ENCODE data around the gene BRSK2.
"Not testable (repeated sequence)": the region's sequence is repeated elsewhere in the genome, so short reads cannot be mapped to it uniquely, and the experiment has no call there.

Gene BRSK2

GRCh38 chr11:1354125-1354938 lies 35.4 kb upstream of the BRSK2 start:
- no peak for DNase-seq

DNA sequence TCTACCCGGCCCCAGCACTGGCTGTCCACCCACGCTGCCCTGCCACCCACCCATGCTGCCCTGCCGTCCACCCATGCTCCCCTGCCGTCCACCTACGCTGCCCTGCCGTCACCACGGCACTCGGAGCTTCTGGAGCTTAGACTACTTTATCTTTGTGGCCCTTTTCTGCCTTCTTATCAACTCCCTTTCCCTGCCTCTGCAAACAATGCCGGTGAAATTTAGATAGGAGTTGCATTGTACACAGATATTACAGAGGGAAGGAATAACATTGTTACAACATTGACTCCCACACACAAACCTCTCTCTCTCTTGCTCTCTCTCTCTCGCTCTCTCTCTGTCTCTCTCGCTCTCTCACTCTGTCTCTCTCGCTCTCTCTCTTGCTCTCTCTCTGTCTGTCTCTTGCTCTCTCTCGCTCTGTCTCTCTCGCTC lies 33.7 kb upstream of the BRSK2 start:
- no peak for DNase-seq

DNA sequence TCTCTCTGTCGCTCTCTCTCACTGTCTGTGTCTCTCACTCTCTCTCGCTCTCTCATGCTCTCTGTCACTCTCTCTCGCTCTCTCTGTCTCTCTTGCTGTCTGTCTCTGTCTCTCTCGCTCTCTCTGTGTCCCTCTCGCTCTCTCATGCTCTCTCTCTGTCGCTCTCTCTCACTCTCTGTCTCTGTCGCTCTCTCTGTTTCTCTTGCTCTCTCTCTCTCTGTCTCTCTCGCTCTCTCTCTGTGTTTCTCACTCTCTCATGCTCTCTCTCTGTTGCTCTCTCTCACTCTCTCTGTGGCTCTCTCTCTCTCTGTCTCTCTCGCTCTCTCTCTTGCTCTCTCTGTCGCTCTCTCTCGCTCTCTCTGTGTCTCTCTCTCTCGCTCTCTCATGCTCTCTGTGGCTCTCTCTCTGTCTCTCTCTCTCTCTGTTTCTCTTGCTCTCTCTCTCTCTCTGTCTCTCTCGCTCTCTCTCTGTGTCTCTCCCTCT lies 33.2 kb upstream of the BRSK2 start:
- no peak for DNase-seq

GRCh38 chr11:1358286-1358685 lies 31.4 kb upstream of the BRSK2 start:
- DNase-seq = no peak

- DNase-seq = not testable (repeated sequence)
Observed at GRCh38 chr11:1358931-1359330, 30.8 kb upstream of the BRSK2 start.

- DNase-seq = no peak
Observed at GRCh38 chr11:1359556-1359955, 30.2 kb upstream of the BRSK2 start.

GRCh38 chr11:1360181-1360834 lies 29.4 kb upstream of the BRSK2 start:
- no peak for DNase-seq

DNA sequence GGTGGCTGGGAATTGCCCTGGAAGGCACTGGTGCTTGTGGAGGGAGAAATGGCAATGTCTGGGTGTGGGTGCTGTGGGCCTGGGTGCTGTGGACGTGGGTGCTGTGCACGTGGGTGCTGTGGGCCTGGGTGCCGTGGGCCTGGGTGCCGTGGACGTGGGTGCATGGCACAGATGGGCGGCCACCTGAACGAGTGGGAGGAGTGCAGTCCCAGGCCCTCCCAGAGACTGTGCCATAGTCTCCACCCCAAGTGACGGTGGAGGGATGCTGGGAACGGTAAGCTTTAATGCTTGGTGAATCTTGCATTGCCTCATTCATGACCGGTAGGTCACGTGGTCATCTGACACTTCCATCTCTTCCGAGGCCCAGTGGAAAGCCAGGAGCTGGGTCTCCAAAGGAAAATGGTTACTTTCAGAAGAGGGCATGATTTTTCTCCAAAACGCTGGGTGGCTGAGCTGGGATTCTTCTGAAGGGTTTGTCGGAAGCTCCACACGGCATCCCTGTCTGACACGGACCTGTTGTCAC lies 28.8 kb upstream of the BRSK2 start:
- DNase-seq = no peak

DNA sequence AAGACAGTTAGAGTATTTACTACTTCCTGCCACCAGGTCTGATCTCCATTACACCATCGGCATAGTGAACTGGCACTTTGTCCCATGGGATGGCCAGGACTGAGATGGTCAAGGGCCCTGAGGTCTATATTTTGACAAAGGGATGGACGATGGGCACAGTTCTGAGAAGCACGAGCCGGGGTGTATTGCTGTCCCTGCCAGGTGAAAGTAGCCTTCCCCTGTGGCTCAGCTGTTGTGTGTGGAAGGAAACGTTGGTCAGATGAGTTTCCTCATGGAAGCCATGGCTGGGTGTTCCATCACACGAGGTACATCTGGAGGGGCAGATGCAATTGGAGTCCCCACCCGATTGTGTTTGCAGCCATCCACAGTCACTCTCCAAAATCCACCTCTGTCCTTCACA lies 27.9 kb upstream of the BRSK2 start:
- DNase-seq = no peak

DNA sequence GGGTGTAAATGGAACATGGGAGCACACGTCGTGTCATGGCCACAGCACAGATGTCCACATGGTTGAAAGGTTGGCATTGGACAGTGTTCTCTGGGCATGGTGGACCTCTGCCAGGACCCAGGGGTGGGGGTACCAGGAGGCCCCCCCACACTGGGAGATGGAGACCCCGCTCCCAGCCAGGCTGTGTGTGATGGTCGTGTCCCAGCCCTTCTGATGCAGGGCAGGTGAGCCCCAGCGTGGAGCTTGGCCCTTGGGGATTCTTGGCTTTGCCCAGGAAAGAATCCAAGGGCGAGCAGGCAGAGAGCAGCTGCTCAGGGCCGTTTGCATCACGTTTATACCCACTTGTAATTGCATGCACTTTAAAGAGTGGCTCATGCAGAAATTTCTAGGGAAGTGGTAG lies 22.0 kb upstream of the BRSK2 start:
- no peak for DNase-seq

DNA sequence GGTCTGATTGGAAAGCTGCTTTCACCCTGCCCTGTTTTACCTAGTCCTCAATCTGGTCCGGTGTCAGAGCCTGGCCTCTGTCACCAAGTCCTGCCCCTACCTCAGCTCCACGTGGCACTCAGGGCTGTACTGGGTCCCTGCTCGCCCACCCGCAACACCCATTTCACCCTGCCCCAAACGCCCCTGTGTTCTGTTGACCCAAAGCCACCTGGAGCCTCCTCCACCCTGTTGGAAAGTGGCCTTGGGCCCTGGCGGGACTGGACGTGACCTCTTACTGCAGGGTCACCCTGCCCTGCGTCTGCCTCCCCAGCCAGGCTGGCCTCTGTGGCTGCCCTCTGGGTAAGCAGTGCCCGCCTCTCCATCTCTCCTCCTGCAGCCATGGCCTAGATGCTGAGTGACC lies 21.5 kb upstream of the BRSK2 start:
- DNase-seq = no peak

DNA sequence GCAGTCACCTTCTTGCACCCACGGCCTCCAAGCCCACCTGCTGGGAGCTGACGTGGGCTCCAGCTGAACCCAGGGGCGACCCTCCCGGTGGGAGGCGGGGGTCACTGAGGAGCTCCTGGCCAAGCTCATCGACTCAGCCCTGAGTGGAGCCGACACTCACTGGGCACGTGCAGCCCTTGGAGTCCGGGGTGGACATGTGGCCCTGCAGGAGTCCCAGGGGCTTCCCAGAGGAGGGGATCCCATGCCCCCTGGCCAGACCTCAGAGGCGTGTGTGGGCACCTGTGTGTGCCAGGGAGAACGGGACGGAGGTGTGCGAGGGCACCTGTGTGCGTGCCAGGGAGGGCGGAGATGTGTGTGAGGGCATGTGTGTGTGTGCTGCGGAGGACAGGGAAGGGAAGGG lies 20.8 kb upstream of the BRSK2 start:
- no peak for DNase-seq

- DNase-seq = no peak
Observed at GRCh38 chr11:1369371-1370005, 20.2 kb upstream of the BRSK2 start.

GRCh38 chr11:1370186-1371025 lies 19.3 kb upstream of the BRSK2 start:
- DNase-seq = no peak

GRCh38 chr11:1371026-1371325 lies 18.8 kb upstream of the BRSK2 start:
- no peak for DNase-seq

DNA sequence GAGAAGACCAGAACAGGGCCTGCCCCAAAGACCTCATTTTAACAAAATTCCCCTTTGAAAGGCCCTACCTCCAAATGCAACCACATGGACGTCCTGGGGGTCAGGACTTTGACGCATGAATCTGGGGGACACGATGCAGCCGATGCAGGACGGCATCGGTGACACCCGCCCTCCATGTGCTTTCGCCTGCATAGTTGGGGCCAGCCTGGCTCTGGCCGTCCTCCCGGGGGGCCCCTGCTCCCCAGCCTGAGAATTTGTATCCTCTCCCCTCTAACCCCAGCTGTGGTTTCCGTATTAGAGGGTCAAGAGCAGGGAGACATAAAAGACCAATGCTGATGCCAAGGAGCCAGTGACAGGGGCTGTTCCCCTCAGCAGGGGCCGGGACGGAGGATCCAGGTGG lies 18.4 kb upstream of the BRSK2 start:
- no peak for DNase-seq

DNA sequence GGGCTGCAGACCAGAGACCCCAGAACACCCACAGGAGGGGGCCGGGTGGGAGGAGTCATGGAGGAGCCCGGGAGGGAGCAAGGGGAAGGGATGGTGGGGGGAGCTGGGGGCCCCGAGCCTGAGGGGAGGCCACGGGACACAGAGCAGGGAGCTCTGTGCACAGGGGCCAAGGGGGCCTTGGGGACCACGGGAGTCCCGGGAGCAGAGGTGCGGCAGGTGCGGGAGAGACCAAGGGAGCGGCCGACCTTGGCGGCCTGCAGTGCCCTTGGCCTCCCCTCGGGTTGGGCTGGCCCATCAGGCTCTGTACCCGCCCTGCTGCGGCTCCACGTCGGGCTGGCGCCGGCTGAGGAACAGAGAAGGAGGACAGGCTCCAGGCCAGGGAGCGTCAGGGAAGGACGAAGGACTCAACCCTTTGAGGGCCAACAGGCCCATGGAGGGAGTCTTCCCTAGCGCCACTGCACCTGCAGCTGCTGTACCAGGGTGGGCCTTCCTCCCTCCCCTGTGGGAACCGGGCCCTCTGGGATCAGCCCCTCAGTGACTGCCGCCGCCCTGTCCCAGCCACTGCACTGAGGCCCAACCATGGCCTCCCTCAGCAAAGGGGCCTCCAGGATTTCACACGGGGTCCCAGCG lies 17.8 kb upstream of the BRSK2 start:
- DNase-seq = no peak

DNA sequence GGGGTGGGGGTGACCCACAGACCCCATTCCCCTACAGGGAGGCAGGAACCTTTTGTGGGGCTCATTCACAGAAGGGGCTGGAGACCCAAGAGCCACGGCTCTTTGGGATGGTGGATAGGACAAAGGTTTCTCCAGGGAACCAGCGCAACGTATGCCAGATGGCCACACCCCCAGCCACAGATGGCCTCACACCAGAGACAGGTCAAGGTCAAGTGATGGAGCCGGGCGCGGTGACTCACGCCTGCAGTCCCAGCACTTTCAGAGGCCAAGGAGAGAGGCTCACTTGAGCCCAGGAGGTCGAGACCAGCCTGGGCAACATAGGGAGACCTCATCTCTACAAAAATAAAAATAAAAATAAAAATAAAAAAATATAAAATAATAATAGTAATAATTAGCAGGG lies 17.1 kb upstream of the BRSK2 start:
- no peak for DNase-seq

DNA sequence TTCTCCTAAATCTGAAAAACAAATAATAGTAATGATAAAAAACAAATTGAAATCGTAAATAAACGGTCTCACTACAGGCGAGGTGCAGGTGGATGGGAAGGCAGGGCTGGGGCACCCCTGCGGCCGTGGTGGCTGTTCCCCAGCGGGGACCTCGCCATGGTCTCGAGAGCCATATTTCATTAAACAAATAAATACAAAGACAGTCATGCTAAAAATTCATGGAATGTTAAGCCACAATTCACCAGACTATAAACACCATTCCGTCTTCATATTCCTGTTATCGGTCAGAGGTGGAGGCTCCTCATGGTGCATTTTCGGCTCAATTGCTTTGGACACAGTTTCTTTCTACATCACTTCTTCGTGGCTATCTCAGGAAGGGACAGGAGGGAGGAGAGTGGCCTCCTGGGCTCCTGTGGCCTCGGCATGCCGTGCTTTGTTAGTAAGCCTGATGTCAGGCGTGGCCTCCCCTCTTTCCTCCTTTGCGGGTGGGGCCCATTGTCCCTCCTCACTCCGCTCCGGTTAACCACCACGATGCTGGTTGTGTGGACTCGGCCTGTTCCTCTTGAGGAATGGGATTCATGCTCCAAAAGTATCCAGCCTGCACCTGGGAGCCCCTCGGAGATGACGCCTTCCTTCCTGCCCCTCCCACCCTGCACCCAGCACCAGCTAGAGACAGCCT lies 16.1 kb upstream of the BRSK2 start:
- DNase-seq = no peak

DNA sequence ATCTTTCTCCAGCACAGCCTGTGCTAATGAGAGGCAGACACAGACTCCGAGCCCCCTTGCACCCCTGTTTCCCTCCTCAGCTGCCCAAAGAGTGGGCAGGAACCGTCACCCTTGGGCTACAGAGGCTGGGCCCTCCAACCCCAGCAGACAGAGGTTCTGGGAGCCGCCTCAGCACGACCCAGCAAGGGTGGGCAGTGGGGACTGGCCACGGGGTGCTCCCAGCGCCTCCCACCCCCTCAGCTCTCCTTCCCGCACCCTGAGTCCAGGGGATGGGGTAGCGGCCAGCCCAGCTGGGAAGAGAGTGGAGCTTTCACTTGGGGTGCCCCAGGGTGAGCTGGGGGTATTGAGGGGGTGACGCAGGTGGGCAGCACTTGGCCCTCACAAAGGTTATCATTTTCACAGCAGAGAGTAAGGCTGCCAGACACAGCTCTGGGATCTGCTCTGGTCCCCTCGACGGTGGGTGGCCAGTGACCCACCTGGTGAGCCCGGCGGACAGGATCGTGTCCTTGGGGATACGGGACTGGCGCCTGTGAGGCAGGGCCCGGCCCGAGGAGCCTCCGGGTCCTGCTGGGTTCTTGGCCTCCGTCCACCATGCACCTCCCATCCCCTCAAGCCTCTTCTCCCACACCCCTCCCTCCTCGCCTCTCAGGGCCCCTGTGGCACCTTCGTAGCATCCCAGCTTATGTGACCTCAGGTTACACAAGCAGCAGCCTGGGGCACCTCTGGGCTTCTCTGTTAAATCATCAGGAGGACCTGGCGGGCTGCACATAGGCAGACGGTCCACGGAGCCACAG lies 14.4 kb upstream of the BRSK2 start:
- no peak for DNase-seq

- DNase-seq = no peak
Observed at GRCh38 chr11:1375955-1376258, 13.8 kb upstream of the BRSK2 start.

Data from activated naive CD4-positive, alpha-beta T cell (primary cell).